Panc1 (cell line): Measurements from ENCODE around the gene DIS3L2. TPM values are rescaled to one million over a fixed set of nuclear protein-coding genes. Genes with fewer than 3 reads are reported as not detected.

Source experiments
- ATAC-seq: fragments of 200-7000 bp; cut with Tn5 transposase; 2 replicates; pipeline ENCODE4 v1.9.1; 2020; ENCODE audit warnings: mild to moderate bottlenecking, moderate library complexity
- BruUV-seq: library from RNA; stranded (reverse); fragments of 400-500 nt; replicated peaks from 2 replicates; lab custom pipeline; 2021; lab: Mats Ljungman, UMichigan
- CTCF ChIA-PET: fragments of 300-600 bp; sonication (Branson Sonifier 250); formaldehyde crosslinking; loops from one replicate; lab custom pipeline; 2022; ENCODE audit warnings: antibody characterized with exemption; lab: Charles Lee
- POLR2A ChIA-PET: fragments of 300-600 bp; sonication (Branson Sonifier 250); formaldehyde crosslinking; loops from one replicate; lab custom pipeline; 2022; ENCODE audit warnings: antibody characterized with exemption; lab: Charles Lee
- DNase-seq: peaks from one replicate; pipeline ENCODE4 v3.0.0-alpha.2; 2010; ENCODE audit warnings: low read depth, low spot score
- H3K27ac ChIP-seq: 2 replicates; pipeline ENCODE4 v1.5.1; 2011; ENCODE audit warnings: mild to moderate bottlenecking, low read length, inconsistent platforms
- H3K27me3 ChIP-seq: fragments of 200-500 bp; sonication (Bioruptor generic); 2 replicates; pipeline ENCODE4 v1.6.0; 2014; ENCODE audit warnings: low read length, inconsistent platforms; ENCODE audit not compliant: control insufficient read depth, insufficient read depth
- H3K36me3 ChIP-seq: fragments of 200-500 bp; sonication (Bioruptor generic); 2 replicates; pipeline ENCODE4 v1.5.1; 2014; ENCODE audit warnings: inconsistent platforms, mild to moderate bottlenecking, low read length, moderate library complexity; ENCODE audit not compliant: control insufficient read depth, insufficient read depth
- H3K4me1 ChIP-seq: 2 replicates; pipeline ENCODE4 v1.5.1; 2011; ENCODE audit warnings: inconsistent platforms, mild to moderate bottlenecking, low read length, moderate library complexity; ENCODE audit not compliant: control insufficient read depth, insufficient read depth
- H3K4me3 ChIP-seq, 2 experiments: 2 replicates each; pipeline ENCODE4 v1.5.1; 2011 to 2012; ENCODE audit warnings: low read depth in 2 of 2, low read length in 2 of 2, mild to moderate bottlenecking in 2 of 2, inconsistent platforms in 1 of 2, moderate library complexity in 1 of 2
- H3K9me3 ChIP-seq: fragments of 200-500 bp; sonication (Bioruptor generic); 2 replicates; pipeline ENCODE4 v1.5.1; 2014; ENCODE audit warnings: low read depth, mild to moderate bottlenecking, inconsistent platforms, low read length, moderate library complexity; ENCODE audit not compliant: control insufficient read depth, insufficient read depth
- CTCF ChIP-seq: fragments of 450-650 bp; IDR thresholded peaks from 2 replicates; pipeline ENCODE4 v1.5.1; 2017; ENCODE audit warnings: mild to moderate bottlenecking
- POLR2AphosphoS5 ChIP-seq: IDR thresholded peaks from 2 replicates; pipeline ENCODE4 v1.6.1; 2012; ENCODE audit warnings: mild to moderate bottlenecking, low read depth, low read length, moderate library complexity
- REST ChIP-seq, 2 experiments: IDR thresholded peaks; 2 replicates each; pipeline ENCODE4 v1.6.1; 2011 to 2012; ENCODE audit warnings: low read depth in 2 of 2, control low read depth in 1 of 2, low read length in 1 of 2, mild to moderate bottlenecking in 1 of 2, moderate library complexity in 1 of 2; ENCODE audit not compliant: insufficient read depth in 1 of 2
- SIN3A ChIP-seq: IDR thresholded peaks from 2 replicates; pipeline ENCODE4 v1.6.1; 2012; ENCODE audit warnings: low read depth, mild to moderate bottlenecking, low read length, moderate library complexity, borderline replicate concordance; ENCODE audit not compliant: insufficient read depth
- TCF7L2 ChIP-seq: IDR thresholded peaks from 2 replicates; pipeline ENCODE4 v1.6.1; 2011; ENCODE audit warnings: mild to moderate bottlenecking, low read depth, low read length, inconsistent platforms
- in situ Hi-C: cut with HindIII; loops from 2 replicates; pipeline ENCODE4 v1.10.0; 2016; ENCODE audit warnings: low sequenced_read_pairs, low pct_unique_long_range_greater_than_20kb
- intact Hi-C: fragments of 100-400 bp; cut with micrococcal nuclease; formaldehyde crosslinking; loops from one replicate; pipeline ENCODE4 v1.10.0; 2022; ENCODE audit not compliant: unreplicated experiment
- total RNA-seq: library from RNA; stranded (reverse); gene quantifications from one replicate; pipeline ENCODE4 v1.2.1, GENCODE V29; 2021; ENCODE audit not compliant: unreplicated experiment

The DIS3L2 gene
- total RNA-seq, 1 experiment from 2014 or later: 28.1 TPM

- DNase-seq (no peak), ATAC-seq (no peak)
- Histone ChIP-seq H3K4me1 (no peaks in the 10 kb centered on the region), H3K9me3 (peaks cover 12% of the 10 kb centered on the region; the same call in 1 of the 2 replicates), H3K27me3 (no peaks in the 10 kb centered on the region), H3K27ac (no peak overlapping the region), H3K4me3 (no peak overlapping the region), H3K36me3 (no peaks in the 10 kb centered on the region)
- TF ChIP-seq SIN3A (no peak), CTCF (no peak), TCF7L2 (no peak), POLR2AphosphoS5 (no peak), REST (IDR thresholded peaks at IDR 0.05; ENCODE audit: insufficient read depth in 1 of 2, low read depth in 2 of 2, low read length in 1 of 2) (no peak)
- ChIA-PET POLR2A (no interaction called here), CTCF (no interaction called here)
- no TSS peak for BruUV-seq
- intact Hi-C loops: no loop called here
- in situ Hi-C loops: no loop called here
Measured at GRCh38 chr2:232309592-232309991, 348.1 kb downstream of the DIS3L2 start.

GRCh38 chr2:232310121-232310520 is 348.6 kb downstream of the DIS3L2 start:
- intact Hi-C loops (no loop called here), in situ Hi-C loops (no loop called here)
- Histone ChIP-seq H3K36me3 (no peaks in the 10 kb centered on the region), H3K27ac (no peak overlapping the region), H3K9me3 (peaks cover 12% of the 10 kb centered on the region; the same call in 1 of the 2 replicates), H3K4me1 (no peaks in the 10 kb centered on the region), H3K4me3 (no peak overlapping the region), H3K27me3 (no peaks in the 10 kb centered on the region)
- DNase-seq (no peak), ATAC-seq (no peak)
- TF ChIP-seq POLR2AphosphoS5 (no peak), REST (IDR thresholded peaks at IDR 0.05; ENCODE audit: insufficient read depth in 1 of 2, low read depth in 2 of 2, low read length in 1 of 2) (no peak), SIN3A (no peak), CTCF (no peak), TCF7L2 (no peak)
- ChIA-PET POLR2A (no interaction called here), CTCF (no interaction called here)
- BruUV-seq: no TSS peak
